Stomach smooth muscle (tissue), 2 donors: Measurements from ENCODE around the gene SIX5.

Experiments used
- H3K27ac ChIP-seq: one replicate; pipeline ENCODE4 v1.7.0; 2013; ENCODE audit warnings: mild to moderate bottlenecking, low read length, inconsistent platforms
- H3K27me3 ChIP-seq, 2 donors: one replicate each; pipeline ENCODE4 v1.7.0; 2013; ENCODE audit warnings: low read length in 2 of 2; ENCODE audit not compliant: insufficient read depth in 2 of 2, control insufficient read depth in 1 of 2
- H3K36me3 ChIP-seq, 2 donors: one replicate each; pipeline ENCODE4 v1.7.0; 2013; ENCODE audit warnings: low read length in 2 of 2; ENCODE audit not compliant: control insufficient read depth in 2 of 2, insufficient read depth in 2 of 2
- H3K4me1 ChIP-seq: one replicate; pipeline ENCODE4 v1.7.0; 2013; ENCODE audit warnings: low read length; ENCODE audit not compliant: control insufficient read depth, insufficient read depth
- H3K4me3 ChIP-seq, 2 donors: one replicate each; pipeline ENCODE4 v1.7.0; 2013; ENCODE audit warnings: low read length in 2 of 2
- H3K9ac ChIP-seq, 2 donors: one replicate each; pipeline ENCODE4 v1.7.0; 2013; ENCODE audit warnings: low read length in 2 of 2, mild to moderate bottlenecking in 1 of 2
- H3K9me3 ChIP-seq, 2 donors: one replicate each; pipeline ENCODE4 v1.7.0; 2013; ENCODE audit warnings: low read length in 2 of 2; ENCODE audit not compliant: control insufficient read depth in 2 of 2
- donor health status: healthy.
- donor health status: Pancreatic carcinoma.

SIX5 gene

DNA sequence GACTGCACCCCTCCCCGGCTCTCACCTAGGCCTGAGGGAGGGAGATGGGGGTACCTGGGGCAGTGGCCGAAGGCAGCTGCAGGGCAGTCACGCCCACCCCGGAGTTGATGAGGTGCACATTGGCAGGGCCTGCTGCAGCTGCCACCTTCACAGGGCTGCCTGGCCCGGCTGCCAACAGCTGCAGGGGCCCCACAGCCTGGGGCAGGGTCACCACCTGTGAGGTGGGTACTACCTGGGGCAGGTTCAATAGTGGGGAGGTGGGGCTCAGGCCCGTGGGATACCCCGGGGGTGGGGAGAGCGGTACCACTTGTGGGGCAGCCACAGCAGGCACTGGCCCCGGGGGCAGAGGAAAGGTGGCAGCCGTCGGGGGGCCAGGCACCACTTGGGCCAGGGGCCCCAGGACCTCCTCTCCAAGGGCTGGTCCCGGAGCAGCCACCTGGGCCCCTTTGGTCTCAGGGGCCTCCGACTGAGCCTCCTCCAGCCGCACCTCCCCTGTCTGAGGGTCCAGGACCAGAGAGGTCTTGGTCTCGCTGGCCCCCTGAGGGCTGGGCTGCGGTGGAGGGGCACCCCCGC, 2.7 kb downstream of the SIX5 start:
- peak overlapping the region; percentile 84 to 87 for H3K9ac ChIP-seq
- H3K4me3 ChIP-seq: peak overlapping the region; percentile 83 to 91
- H3K27me3 ChIP-seq: no peaks in the 10 kb centered on the region
- peaks cover 70% of the 10 kb centered on the region for H3K4me1 ChIP-seq
- H3K27ac ChIP-seq: peak overlapping the region; percentile 93
- peaks cover 0 to 2% of the 10 kb centered on the region in 2 donors for H3K36me3 ChIP-seq
- H3K9me3 ChIP-seq: no peaks in the 10 kb centered on the region

DNA sequence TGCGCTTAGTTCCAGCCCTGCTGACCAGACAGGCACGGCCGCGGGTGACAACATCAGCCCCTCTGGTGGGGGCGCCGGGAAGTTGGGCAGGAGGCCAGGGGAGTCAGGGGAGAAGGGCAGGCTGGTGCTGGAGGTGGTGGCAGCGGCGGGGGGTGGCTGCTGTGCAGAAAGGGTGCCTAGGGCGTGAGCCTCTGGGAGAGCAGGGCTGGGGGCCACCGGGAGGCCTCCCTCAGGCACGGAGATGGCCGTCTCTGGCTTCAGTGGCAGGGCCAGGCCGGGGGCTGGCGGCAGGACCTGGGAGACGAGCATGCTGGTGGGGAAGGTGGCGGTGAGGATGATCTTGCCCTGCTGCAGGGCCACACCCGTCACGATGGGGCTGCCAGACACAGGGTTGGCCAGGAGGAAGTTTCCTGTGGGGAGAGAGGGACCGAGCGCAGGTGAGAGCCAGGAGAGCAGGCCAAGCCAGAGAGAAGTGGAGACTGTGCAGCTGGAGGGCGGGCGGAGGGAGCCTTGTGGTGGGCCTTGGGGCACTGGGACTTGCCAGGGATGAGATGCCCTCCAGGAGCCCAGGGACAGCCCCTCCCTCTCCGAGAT, 3.3 kb downstream of the SIX5 start:
- H3K9ac ChIP-seq: peak overlapping the region; percentile 29 to 87
- H3K36me3 ChIP-seq: no peaks in the 10 kb centered on the region
- no peaks in the 10 kb centered on the region for H3K9me3 ChIP-seq
- H3K4me1 ChIP-seq: peaks cover 64% of the 10 kb centered on the region
- H3K27me3 ChIP-seq: no peaks in the 10 kb centered on the region
- H3K27ac ChIP-seq: peak overlapping the region; percentile 93
- peak overlapping the region in 1 of 2 donors; percentile 91 for H3K4me3 ChIP-seq

DNA sequence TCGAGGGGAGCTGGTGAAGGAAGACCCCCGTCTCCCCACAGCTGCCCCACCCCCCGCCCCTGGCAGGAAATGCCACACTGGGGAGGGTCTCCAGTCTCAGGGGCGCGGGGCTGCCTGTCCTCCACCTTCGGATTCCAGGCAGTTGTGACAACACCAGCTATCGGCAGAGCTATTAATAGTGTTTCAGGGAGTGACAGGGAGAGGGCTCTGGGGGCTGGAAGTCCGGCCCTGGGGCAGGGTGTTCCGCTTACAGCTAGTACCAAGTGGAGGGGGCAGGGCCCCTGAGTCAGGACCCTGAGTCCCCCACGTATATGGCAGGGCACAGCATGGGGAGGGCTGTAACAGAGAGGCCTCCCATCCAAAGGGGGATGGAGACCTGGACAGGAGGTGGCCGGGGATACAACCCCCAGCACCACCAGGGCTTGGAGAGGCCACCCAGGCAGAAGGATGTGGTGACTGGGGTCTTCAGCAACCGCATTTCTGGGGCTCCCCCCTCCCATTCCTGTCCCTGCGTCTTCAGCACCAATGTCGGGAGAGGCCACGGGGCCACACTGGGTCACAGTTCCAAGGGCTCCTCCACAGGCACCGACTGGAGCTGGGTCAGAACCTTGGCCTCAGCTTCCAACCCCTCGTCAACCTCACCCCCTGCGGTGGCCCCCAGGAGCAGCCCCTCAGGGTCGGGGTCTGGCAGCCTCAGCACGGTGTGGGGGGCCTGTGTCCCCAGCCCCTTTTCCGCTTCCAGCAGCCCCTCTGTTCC, 3.9 kb downstream of the SIX5 start:
- no peaks in the 10 kb centered on the region for H3K27me3 ChIP-seq
- peaks cover 58% of the 10 kb centered on the region for H3K4me1 ChIP-seq
- H3K9me3 ChIP-seq: no peaks in the 10 kb centered on the region
- peak overlapping the region; percentile 93 for H3K27ac ChIP-seq
- no peaks in the 10 kb centered on the region for H3K36me3 ChIP-seq
- peak overlapping the region; percentile 17 to 29 for H3K9ac ChIP-seq
- H3K4me3 ChIP-seq: peak overlapping the region in 1 of 2 donors; percentile 91

DNA sequence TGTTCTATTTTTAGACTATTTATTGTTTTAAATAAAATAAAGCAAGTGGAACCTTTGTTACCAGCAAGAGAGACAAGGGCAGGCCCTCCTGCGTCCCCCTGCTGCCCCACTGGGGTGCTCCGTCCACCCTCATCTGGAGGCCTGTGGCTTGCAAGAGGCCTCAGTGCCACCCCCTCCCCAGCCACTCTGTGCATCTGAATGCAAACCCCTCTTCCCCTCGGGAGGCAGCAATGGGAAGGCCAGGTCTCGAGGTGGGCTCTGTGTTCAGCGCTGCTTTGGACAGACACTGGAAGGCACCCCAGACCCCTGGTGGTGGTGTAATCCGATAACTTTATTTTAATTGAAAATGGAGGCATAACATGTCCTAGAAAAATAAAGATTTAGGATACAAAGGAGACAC, 4.6 kb downstream of the SIX5 start:
- no peaks in the 10 kb centered on the region for H3K27me3 ChIP-seq
- H3K27ac ChIP-seq: peak overlapping the region; percentile 93
- H3K4me3 ChIP-seq: peak overlapping the region; percentile 43 to 55
- no peaks in the 10 kb centered on the region for H3K36me3 ChIP-seq
- peaks cover 52% of the 10 kb centered on the region for H3K4me1 ChIP-seq
- H3K9ac ChIP-seq: peak overlapping the region in 1 of 2 donors; percentile 44
- no peaks in the 10 kb centered on the region for H3K9me3 ChIP-seq

DNA sequence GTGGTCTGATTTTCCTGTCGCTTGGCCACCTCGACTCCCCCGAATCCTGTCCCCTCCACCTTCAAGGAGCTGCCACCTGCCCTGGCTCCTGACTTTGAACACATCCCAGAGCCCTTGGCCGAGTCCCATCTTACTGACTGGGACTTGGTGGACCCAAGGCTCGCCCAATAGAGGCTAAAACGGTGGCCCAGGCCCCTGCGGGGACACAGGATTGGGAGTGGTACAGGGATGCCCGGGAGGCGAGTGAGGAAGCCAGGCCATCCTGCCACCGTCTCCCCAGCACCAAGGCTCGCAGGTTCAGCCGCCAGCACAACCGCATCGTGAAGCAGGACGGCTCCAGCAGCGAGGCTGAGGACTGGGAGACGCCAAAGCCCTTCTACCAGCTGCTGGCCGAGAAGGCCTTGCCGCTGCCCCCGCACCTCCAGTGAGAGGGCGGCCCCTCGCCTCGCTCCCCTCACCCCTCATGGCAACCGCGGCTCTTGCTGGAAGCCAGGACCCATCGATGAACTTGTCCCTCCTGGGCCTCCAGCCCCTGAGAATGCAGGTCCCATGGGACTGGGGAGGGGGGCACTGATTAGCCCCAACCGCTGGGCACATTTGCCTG, 5.3 kb downstream of the SIX5 start:
- peak overlapping the region; percentile 55 to 59 for H3K4me3 ChIP-seq
- peaks cover 52% of the 10 kb centered on the region for H3K4me1 ChIP-seq
- H3K27ac ChIP-seq: peak overlapping the region; percentile 93
- H3K36me3 ChIP-seq: no peaks in the 10 kb centered on the region
- no peaks in the 10 kb centered on the region for H3K9me3 ChIP-seq
- H3K27me3 ChIP-seq: no peaks in the 10 kb centered on the region
- peak overlapping the region; percentile 44 to 51 for H3K9ac ChIP-seq

DNA sequence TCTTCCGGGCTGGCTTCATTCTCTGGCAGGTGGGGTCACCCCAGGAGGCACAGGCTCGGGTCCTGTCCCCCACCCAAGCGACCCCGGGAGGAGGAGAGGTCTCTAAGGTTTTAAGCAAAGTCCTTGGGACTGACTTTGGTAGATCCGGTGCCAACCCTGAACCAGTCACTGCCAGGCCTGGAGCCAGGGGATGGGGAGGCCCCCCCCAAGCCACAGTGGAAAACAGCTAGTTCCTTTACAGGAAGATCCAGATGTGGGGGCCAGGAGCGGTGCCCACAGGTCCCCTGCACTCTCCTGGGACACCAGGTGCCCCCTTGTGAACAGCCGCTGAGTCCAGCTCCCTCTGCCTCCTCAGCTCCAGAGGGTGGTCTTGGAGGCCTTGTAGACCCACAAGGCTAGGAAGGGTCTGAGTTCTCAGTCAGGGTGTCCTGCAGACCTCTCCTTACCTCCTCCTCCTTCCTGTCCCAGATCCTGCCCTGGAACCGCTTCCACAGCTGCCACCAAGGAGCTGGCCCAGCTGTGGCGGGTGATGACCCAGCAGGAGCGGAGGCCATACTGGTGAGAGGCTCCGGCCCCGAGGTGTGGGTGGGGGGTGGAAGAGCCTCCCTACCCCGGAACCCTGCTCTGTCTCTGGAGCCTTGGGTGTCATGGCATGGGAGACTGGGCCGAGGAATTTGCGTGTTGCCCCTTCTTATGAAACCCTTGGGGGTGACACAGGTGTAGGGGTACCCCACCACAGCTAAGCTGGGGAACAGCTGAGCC, 6.0 kb downstream of the SIX5 start:
- Histone ChIP-seq H3K4me1 (peaks cover 50% of the 10 kb centered on the region), H3K27me3 (no peaks in the 10 kb centered on the region), H3K36me3 (no peaks in the 10 kb centered on the region), H3K9ac (peak overlapping the region; percentile 44 to 51), H3K4me3 (no peak overlapping the region), H3K27ac (peak overlapping the region; percentile 93), H3K9me3 (no peaks in the 10 kb centered on the region)

DNA sequence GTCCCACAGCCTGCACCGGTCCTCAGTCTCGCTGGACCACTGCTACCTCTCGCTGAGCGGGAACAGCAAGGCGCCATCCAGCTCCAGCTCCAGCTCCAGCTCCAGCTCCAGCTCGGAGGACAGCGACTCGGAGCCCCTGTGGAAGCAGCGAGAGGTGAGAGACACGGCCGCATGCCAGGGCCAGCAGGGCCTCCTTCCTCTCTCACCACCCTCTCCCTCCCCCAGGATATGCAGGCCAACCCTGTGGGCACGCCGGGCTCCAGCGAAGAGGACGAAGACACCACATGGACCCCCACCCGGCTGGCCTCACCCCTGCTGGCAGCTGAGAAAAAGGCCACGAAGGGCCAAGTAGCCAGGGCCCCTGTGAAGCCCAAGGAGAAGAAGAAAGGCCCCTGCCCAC, 7.3 kb downstream of the SIX5 start:
- Histone ChIP-seq H3K4me1 (peaks cover 40% of the 10 kb centered on the region), H3K27ac (no peak overlapping the region), H3K36me3 (no peaks in the 10 kb centered on the region), H3K4me3 (no peak overlapping the region), H3K9ac (no peak overlapping the region), H3K27me3 (no peaks in the 10 kb centered on the region), H3K9me3 (no peaks in the 10 kb centered on the region)

DNA sequence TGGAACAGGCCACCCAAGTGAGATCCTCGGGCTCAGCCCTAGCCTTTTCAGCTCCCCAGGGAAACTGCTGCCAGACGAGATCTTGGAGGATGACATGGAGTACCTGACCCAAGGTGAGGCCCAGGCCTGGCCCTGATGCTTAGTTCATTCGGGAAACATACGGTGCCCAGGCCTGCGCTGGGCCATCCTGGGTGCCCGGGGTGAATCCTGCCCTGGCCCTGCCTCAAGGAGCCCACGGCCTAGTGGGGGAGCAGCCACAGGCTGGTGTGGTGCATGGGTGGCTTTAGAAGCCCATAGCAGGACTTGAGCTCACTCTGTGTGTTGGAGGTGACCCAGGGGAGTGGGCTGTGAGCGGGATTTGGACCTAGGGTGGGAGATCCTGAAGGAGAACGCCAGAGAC, 10.1 kb downstream of the SIX5 start:
- H3K4me3 ChIP-seq: no peak overlapping the region
- no peak overlapping the region for H3K27ac ChIP-seq
- peaks cover 0 to 2% of the 10 kb centered on the region in 2 donors for H3K27me3 ChIP-seq
- no peaks in the 10 kb centered on the region for H3K9me3 ChIP-seq
- H3K9ac ChIP-seq: no peak overlapping the region
- H3K4me1 ChIP-seq: peaks cover 12% of the 10 kb centered on the region
- no peaks in the 10 kb centered on the region for H3K36me3 ChIP-seq

DNA sequence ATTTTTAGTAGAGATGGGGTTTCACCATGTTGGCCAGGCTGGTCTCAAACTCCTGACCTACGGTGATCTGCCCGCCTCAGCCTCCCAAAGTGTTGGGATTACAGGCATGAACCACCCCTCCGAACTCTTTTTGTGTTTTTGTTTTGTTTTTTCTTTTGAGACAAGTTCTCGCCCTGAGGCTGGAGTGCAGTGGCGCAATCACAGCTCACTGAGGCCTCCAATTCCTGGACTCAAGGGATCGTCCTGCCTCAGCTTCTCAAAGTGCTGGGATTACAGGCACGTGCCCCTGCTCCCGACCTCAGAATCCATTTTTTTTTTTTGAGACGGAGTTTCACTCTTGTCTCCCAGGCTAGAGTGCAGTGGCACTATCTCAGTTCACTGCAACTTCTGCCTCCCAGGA, 11.4 kb downstream of the SIX5 start:
- Histone ChIP-seq H3K4me1 (no peaks in the 10 kb centered on the region), H3K27me3 (peaks cover 0 to 2% of the 10 kb centered on the region in 2 donors), H3K4me3 (no peak overlapping the region), H3K9ac (no peak overlapping the region), H3K36me3 (no peaks in the 10 kb centered on the region), H3K27ac (no peak overlapping the region), H3K9me3 (no peaks in the 10 kb centered on the region)

DNA sequence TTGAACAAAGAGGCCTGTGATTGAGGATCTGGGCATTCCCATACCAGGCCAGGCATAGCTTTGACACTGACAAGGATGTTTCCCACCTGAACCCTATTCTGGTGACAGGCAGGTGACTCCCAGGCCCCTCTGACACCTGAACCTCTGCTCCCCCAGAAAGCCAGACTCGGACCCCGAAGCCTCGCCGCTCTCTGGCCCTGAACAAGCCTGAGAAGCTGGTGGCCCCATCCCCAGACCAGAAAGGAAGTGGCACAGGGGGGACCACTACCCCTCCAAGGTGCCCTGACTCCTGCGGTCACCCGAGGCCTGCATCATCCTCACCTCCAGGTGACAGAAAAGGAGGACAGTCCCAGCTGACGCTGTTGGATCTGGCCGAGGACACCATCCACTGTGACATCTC, 14.7 kb downstream of the SIX5 start:
- Histone ChIP-seq H3K4me3 (no peak overlapping the region), H3K4me1 (no peaks in the 10 kb centered on the region), H3K9me3 (no peaks in the 10 kb centered on the region), H3K27ac (no peak overlapping the region), H3K9ac (no peak overlapping the region), H3K36me3 (no peaks in the 10 kb centered on the region), H3K27me3 (peaks cover 0 to 2% of the 10 kb centered on the region in 2 donors)
